Activated CD8-positive, alpha-beta memory T cell treated with anti-CD3 and anti-CD28 coated beads, Interleukin-2, amount 50 U/mL, for 24 hours (primary cell): ENCODE data around the gene CHSY3.
"Not testable (repeated sequence)": the region's sequence is repeated elsewhere in the genome, so short reads cannot be mapped to it uniquely, and the experiment has no call there.

Source experiments
- DNase-seq: peaks from one replicate; pipeline ENCODE4 v3.0.0-alpha.2; 2020; ENCODE audit errors: extremely low read depth

Gene CHSY3

DNA sequence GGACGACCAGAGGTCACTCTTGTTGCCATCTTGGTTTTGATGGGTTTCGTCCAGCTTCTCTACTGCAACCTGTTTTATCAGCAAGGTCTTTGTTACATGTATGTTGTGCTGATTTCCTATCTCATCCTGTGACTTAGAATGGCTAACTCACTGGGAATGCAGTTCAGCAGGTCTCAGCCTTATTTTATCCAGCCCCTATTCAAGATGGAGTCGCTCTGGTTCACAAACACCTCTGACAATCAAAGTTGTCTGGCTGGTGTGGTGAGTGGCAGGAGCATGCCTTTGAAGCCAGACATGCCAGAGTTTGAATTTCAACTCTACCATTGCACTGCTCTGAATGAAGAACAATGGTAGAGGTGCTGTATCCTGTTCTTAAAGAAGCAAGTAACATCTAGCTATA, 253.8 kb downstream of the CHSY3 start:
- DNase-seq: no peak

DNA sequence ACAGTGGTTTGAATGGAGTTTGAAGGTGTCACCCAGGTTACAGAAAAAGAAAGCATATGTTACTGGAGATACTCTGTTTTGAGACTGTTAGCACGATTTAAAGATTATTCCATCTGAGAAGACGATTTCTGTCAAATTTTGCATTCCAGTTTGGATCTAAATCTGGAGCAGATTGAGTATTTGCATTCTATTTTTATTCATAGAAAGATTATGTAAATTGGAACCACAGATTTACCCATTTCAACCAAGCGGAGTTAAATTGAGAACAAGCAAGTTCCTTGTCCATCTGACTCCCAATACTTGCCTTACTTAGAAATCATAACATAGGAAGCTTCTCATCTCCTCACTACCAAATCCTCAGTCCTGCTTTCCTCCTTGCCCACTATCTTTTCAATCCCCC, 255.7 kb downstream of the CHSY3 start:
- DNase-seq: no peak

GRCh38 chr5:130164966-130165365, 260.7 kb downstream of the CHSY3 start:
- no peak for DNase-seq

DNA sequence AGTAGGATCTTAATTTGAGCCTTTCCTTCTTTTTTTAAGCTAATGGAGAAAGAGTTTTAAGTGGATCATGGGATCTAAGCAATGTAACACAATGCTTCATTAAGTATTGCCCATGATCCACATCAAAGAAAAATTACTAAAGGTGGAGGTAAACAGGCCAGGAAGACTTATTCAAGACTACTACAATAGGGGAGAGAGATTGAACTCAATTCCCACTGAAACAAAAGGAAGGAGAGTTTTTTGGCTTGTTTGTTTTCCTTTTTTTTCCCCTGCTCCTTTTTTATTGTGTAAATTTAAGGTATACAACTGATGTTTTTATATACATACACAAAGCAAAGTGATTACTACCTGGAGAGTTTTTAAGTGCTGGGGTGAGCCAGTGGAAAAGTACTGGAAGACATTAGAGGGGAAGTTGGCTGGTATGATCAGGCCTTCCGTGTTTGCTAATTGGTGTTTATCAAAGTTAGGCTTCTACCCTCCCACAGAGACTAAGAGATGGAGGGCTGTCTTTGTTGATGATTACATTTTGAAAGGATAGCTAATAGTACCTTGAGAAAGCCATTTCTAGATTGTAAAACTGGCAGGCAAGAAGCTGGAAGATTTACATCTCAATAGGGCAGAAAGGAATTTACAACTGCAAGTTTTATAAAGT, 262.7 kb downstream of the CHSY3 start:
- no peak for DNase-seq

DNA sequence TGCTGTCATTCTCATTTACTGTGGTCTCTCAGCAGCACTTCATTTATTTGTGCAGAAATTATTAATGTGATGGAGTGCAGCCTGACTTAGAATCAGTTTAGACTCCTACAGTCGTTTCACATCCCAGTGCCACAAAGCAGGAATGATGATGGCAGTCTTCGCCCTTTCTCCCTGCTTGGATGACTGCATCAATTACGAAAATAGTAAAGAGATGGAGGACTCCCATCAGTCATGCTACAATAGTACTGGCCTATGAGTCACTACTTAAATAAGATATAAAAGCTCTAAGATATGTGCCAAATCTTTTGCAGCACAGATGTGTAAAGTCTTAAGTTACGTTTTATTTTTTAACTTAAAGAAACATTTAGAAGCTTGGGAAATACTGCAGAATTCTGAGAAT, 263.9 kb downstream of the CHSY3 start:
- DNase-seq: no peak

- DNase-seq: no peak
These were observed 267.4 kb downstream of the CHSY3 start for GRCh38 chr5:130171699-130172098.

DNA sequence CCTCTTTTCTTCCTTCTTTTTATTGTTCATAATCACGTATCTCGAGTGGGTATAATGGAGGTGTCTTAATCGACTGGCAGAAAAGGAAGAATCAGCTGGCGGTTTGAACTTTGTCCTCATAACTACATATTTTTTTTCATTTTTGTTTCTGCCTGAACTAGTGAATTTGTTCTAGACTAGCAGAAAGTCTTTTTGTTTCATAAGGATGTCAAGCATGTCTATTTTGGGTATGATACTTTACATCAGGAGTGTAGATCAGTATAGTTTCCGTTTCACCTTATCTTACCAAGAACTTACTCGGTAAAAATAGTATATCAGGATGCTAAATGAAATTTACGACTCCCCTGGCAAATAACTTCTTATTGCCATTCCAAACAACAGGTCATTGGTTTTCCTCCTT, 278.9 kb downstream of the CHSY3 start:
- DNase-seq: no peak

- DNase-seq: no peak
These were observed 285.7 kb downstream of the CHSY3 start for GRCh38 chr5:130189961-130190360.

DNA sequence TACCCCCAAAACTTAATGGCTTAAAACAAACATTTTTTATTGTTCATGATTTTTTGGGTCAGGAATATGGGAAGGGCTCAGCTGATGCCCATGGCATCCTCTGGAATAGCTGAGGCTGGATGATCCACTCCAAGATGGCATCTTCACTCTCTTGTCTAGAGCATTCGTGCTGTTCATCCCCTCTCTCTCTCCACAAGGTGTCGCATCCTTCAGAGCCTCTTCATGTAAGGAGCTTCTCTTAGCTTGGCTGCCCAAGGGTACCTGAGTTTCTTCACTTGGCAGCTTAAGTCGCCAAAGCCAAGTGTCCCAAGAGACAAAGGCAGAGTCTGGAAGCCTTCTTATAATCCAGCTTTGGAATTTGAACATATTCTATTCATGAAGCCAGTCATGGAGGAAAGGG, 294.7 kb downstream of the CHSY3 start:
- DNase-seq: no peak

DNA sequence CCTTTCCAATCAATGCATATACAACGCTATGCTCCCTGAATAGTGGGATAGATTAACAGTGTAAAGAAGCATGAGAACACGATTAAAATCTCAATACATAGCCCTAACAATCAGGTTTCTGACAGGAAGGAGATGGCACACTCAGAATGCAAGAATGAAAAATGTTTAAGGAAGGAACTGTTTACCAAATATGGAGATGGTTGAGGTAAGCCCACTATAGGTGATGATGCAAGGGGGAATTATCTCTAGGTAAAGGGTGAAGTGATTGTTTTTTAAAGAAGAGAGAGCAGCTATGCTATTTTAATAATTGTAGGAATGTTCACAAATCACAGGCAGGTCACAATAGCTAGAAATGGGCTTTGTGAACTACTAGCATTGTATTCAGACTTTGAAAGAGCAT, 302.4 kb downstream of the CHSY3 start:
- DNase-seq: no peak

DNA sequence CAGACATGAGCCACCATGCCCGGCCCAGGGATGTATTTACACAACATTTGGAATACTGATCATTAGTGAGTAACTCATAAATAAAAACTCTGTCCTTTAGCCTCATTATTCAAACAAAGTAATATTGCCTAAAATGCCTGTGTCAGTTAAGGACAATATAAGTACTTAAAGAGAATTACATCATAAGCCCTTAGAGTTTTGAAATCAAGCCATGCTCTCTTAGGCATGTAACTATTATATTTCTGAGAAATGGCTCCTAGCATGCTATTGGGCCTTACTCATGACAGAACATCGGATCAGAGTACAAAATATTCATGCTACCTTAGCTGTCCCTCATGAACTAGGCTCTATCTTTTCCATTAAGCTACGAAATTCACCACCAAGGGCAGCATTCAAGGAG, 309.3 kb downstream of the CHSY3 start:
- DNase-seq: no peak

- DNase-seq: no peak
These were observed 312.0 kb downstream of the CHSY3 start for GRCh38 chr5:130216286-130216685.

GRCh38 chr5:130222573-130222972, 318.3 kb downstream of the CHSY3 start:
- no peak for DNase-seq

- not testable (repeated sequence) for DNase-seq
These were observed 322.3 kb downstream of the CHSY3 start for GRCh38 chr5:130226556-130226955.

DNA sequence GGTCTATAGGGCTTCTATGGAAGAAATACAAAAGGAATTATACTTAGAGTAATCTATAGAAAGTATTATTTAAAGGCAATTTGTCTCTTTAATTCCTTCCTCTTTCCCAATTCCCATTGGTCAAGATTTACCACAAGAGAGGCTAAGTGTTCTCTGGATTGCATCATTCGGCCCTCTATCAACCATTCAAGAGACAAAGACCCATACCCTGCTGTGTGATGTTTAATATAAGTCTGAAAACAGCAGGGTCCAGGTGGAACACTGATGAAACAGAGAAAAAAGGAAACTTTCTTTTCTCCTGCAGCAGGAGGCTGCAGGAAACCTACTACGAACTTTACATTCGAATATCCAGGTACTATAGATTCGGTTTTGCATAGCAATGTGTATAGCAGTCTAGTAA, 323.4 kb downstream of the CHSY3 start:
- no peak for DNase-seq

DNA sequence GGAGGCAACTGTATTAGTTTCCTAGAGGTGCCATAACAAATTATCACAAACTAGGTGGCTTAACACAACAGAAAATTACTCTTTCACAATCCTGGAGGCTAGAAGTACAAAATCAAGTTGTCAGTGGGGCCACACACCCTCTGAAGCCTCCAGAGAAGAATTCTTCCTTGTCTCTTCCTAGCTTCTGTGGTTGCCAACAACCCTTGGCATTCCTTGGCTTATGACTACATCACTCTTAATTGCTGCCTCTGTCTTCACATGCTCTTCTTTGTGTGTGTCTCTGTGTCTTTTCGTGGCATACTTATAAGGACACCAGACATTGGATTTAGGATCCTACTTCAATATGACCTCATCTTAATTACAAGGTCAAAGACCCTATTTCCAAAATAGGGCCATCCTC, 327.5 kb downstream of the CHSY3 start:
- DNase-seq: no peak

GRCh38 chr5:130234816-130235215, 330.6 kb downstream of the CHSY3 start:
- DNase-seq: no peak
